NCI-H2029 treated with DMSO at 0.1 percent for 48 hours (cell line): ENCODE data around the gene KDM4C.
"Not testable (repeated sequence)": the region's sequence is repeated elsewhere in the genome, so short reads cannot be mapped to it uniquely, and the experiment has no call there.

Experiments
- DNase-seq: peaks from one replicate; lab custom pipeline; 2025; lab: John Stamatoyannopoulos, UW

Gene KDM4C

DNA sequence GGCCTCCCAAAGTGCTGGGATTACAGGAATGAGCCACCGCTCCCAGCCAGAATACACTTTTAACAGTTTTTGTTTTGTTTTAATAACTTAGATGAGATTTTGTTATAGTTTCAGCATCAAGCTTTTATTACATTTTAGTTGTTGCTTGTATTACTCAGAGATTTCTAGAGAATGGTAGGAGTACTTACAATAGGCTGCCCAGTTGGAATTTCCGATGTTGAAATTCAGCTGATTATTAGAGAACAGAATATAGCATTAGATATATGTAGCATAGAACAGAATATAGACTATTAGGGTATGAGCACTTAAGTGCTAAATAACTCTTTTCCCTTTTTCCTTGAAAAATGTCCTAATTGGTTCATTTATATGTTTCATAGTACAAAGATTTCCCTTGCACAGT, 6.2 kb downstream of the KDM4C start:
- DNase-seq: no peak

DNA sequence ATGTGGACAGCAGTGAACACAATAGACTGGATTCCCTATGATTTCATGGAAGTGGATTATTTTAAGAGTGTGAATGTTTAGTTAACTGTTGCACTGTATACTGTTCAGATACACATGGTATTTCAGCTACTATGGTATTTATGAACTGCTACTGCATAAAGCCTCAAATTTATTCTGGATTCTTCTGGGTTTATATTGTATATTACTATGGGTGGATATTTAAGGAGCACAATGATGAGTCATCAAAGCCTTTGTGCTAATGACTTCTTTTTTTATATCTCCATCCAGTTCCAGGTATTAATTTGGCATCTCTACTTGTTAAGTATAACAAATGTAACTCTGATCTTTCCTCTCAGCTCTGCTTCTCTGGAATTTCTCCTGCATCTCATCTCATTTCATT, 6.8 kb downstream of the KDM4C start:
- no peak for DNase-seq

DNA sequence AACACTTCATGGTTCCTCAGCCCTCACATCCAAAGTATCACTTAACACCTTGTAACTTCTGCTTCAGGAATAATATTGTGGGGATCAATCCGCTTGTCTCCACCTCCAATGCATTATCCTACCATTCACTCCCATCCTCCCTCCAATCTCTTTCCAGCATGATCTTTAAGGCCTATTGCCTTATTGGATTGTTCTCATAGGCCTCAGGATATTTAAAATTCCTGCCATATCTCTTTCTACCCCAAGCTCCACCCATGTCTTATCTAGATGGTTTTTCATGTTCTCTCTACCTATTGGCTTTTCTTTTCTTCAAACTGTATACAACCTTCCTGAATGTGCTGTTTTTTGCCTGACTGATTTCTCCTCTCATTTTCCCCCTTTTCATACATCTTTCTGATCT, 7.2 kb downstream of the KDM4C start:
- no peak for DNase-seq

DNA sequence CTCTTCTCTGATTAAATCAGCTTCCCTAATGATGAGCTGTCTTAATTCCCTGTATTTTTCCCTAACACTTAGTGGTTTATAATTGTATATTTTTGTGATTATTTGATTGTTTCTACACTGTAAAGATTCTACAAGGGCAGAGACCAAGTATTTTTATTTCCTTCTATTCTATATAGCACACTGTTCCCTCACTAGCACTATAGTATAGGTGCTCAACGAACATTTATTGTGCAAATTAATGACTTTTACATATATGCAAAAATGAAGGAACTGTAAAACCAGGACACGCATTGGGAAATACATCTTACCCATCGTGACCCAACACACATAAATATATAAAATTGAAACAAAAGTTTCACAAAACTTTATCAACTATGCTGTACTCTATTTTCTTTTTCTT, 7.6 kb downstream of the KDM4C start:
- DNase-seq: no peak

DNA sequence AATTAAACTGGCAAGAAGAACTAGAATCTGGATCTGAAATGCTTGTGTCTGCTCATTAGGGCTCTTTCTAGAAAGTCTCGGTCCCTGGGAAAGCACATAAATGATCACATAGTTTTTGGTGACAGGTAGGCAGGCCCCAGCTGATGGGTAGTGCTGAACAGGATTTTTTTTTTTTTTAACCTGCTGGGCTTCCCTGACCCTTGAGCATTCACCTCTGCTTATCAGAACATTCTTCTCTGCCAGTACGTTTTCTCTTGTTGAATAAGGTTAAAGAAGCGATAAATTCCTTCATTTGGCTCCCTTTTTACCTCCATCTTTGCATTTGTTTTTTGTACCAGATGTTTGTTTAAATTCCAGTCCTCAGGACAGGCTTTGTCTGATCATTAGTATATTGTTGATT, 8.8 kb downstream of the KDM4C start:
- DNase-seq: no peak

DNA sequence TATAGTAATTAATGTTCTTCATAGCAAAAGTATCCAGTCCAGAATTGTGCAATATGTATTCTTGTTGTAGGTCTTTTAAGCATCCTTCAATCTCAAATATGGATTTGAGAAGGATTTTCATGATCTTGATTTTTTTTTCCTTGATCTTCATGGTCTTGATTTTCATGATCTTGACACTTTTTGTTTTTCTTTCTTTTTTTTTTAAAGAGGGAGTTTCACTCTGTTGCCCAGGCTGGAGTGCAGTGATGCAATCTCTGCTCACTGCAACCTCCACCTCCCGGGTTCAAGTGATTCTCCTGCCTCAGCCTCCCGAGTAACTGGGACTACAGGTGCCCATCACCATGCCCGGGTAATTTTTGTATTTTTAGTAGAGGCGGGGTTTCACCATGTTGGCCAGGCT, 10.8 kb downstream of the KDM4C start:
- DNase-seq: not testable (repeated sequence)

DNA sequence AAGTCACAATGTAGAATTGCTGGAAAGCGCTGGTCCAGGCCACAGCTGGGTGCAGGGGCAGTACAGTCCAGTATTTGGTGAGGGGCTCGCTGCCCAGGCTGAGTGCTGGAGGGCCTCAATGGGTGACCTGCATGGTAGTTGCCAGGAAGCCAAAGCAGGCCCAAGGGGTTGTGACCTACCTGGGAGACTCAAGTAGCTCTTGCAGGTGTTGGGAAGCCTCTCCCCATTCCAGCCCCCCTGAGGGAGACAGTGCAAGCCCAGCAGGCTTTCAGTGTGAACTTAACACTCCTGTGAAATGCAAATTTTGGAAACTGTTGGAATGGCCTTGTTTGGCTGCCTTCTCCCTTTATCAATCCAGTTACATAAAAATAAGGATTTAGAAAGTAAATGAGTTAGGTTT, 13.9 kb downstream of the KDM4C start:
- no peak for DNase-seq

DNA sequence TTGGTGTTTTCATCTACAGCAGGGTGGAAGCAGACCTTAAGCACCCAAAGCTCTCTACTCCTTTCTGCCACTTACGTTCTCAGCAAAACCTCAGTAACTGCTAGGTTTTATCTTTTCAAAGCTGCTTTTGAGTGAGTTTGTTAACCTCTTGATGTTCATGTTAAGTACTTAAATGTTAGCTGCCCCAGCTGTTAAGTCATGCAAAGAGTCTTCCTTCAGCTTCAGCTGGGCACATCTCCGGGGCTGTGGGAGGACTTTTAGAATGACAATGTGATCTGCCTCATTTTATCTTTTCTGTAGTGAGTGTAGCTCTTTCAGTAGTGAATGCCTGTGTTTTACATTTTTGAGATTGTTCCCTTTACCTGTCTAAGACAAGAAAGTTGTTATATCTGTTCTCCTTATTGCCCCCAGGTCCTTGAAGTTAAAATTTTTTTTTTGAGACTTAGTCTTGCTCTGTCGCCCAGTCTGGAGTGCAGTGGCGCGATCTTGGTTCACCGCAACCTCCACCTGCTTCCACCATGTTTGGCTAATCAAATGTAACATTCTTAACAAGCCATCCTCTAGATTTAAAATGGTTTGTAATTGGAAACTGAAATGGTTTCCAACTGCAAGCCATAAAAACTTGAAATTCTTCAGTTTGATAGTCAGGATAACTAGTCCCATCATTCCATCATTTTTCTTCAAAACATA, 19.6 kb downstream of the KDM4C start:
- DNase-seq: no peak

DNA sequence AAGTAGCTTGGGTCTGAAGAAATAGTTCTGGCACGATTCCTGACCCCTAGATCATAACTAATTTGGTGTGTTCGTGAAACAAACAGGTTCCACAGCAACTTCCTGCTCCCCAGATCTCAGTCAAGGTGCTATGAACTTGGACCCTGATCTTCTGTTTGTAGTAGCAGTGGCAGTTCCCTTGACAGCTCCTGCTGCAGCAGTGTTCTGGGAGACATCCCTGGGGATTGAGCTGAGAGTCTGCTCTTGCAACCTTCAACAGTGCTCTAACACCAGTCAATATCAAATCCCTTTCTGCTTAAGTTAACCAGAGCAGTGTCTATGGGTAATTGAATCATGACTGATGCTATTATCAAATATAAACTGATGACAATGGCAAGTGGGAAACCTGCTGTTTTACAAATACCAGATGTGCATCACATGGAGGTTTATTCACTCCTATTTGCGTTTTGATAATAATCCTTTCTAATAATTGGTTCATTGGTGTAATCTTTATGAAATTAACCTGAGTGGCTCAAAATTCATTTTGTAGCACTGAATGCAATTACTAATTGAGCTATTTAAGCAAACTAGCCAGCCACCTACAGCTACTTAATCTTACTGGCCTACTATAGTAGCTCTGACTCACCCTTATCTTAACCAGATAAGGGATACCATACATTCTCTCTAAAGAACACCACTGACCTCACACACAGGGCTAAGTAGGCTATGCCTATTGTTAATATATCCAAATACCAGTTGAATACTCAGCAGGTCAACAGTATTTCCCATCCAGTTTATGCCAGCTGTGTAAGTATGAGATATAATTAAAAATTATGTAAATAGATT, 21.9 kb downstream of the KDM4C start:
- DNase-seq: no peak

DNA sequence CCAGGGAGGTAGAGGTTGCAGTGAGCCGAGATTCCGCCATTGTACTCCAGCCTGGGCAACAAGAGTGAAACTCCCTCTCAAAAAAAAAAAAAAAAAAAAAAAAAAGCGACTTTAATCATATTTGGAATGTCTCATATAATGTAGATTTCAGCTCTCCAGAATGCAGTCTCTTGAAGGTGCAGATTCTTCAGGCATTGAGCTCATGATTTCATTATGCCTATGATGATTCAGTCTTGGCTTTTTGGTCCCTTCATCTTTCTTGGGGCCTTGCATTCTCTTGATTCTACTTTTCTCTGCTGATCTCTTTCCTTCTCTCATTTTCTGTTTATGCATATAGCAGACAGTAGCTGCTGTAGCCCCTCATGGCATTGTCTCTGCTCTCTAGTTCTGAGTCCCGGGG, 22.9 kb downstream of the KDM4C start:
- DNase-seq: no peak

DNA sequence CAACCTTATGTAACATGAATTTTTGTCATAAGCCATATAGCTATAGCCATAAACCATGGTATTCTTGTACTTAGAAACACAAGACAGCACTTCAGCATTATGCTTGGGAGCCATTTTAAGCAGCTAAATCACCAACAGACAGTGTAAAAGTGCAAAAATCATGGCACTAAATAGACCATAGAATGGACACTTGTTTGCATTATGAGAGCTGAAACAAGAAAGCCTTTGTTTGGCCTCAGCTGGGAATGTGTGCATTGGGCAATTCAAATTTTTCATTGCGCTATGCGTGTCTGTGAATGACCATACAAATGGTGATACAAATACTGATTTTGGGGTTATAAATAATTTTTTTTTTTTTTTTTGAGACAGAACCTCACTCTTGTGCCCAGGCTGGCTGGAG, 23.7 kb downstream of the KDM4C start:
- no peak for DNase-seq

DNA sequence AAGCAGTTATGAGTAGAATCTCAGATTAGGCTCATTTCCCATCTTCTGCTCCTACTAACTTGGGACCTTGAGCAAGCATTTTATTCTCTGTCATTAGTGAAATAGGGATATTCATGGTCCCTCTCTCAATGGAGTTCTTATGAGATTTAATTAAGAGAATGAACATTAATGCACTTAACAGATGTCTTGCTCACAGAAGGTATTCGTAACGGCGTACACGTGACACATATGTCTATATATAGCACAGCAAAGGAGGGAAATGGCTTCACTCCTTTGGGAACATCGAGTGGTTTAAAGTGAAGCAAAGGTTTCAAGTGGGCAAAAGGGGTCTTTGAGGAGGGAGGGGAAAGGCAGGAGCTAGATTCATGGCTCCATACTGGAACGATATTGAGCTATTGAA, 24.6 kb downstream of the KDM4C start:
- no peak for DNase-seq

DNA sequence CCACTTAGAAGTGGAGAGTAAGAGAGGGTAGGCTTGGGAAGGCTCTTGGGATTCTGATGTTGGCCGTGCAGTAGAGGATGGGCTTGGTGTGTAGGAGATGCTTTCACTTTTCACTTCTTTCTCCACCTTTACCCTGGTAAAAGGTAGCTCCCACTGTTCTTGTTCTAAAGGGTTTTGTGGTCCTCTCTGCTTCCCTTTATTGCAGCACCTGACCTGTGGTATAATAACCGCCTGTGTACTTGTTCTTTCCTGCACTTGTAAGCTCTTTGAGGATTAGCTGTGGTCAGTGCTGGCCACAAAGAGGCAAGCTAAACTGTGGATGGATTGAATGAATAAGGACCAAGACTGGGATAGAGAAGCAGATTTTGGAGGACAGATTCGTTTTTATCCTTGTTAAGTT, 25.2 kb downstream of the KDM4C start:
- DNase-seq: no peak

DNA sequence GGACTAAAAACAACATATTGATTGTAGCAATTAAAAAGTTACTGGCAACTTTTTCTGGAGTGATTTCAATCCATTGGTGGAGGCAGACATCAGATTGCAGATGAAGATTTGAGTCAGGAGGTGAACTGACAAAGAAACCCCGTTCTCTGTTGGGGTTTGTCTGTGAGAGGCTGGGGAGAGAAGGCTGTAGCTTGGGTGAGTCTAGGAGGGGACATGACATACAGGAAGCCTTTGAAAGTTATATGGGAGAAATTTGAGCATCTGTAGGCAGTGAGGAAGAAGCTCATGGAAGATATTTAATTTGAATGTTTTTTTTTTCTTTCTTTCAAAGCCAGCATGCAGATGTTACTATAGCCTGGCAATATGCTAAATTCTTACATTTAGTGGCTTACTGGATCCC, 26.0 kb downstream of the KDM4C start:
- DNase-seq: no peak

DNA sequence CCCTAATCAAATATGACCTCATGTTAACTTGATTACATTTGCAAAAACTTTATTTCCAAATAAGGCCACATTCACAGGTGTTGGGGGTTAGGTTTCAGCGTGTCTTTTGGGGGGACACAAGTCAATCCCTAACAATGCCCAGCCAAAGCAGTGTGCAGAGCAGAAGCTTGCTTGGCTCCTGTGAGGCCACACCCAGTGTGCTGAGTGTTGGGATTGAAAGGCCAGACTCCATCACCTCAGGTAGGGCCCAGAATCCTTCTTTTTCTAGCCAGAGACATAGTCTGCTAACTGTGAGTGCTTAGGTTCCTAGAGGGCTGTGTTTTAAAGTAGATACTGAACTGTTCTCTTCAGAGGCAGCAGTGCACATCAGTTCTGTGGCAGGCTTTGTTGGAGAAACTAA, 27.9 kb downstream of the KDM4C start:
- DNase-seq: no peak

DNA sequence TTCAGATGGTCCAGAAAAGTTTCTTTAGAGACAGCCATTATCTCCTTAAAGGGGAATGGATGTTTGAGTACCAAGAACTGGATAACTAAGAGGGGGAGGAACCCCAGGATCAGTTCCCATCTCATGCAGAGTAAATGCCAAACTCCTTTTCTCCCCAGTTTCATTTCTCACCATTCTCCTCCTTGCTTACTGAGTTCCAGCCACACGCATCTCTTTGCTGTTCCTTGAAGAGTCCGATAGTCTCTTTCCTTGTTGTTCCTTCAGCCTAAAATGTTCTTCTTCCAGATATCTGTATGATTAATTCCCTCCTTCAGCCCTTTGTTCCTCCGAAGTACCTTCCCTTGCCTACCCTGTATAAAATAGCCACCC, 30.0 kb downstream of the KDM4C start:
- no peak for DNase-seq

DNA sequence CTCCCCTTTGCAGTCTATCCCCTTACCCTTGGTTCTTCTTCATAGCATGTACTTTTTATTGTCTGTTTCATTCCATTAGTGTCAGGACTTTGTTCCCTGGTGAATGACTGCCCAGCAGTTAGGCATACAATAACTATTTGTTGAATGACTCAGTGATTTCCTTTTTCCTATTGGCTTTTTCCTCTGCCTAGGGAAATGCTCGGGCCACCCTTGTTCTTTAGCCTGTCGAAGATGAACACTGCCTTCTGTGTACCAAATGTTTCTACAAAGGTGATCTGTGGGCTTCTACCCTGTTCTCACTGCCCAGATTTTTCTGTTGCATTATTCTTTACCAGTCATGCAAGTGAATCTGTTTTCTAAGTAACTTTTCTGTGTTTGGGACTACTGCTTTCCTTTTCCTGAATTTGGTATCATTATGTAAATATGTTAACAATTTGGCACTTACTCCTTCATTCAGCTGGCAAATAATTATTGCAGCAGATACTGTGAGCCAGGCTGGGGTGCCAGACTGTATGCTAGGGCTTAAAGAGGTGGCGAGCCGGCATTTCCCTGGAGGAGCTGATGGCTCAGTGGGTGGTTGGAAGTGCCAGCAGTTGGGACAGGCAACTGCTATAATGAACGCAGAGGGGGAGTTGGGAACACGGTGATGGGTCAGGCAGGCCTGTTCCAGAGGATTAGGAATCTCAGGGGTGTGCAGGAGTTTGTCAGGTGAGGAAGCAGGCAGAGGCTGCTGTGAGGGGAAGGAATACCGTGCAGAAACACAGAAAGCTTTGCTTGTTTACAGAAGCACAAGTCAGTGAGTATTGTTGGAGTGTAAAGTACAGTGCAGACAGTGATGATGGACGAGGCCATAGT, 30.6 kb downstream of the KDM4C start:
- DNase-seq: no peak

DNA sequence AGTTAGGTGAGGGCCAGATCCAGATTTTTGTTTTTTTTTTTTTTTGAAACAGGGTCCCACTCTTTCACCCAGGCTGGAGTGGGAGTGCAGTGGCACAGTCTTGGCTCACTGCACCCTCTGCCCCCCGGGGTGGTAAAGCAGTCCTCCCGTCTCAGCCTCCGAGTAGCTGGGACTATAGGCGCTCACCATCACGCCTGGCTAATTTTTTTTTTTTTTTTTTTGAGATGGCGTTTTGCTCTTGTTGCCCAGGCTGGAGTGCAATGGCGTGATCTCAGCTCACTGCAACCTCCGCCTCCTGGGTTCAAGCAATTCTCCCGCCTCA, 31.2 kb downstream of the KDM4C start:
- DNase-seq: not testable (repeated sequence)

DNA sequence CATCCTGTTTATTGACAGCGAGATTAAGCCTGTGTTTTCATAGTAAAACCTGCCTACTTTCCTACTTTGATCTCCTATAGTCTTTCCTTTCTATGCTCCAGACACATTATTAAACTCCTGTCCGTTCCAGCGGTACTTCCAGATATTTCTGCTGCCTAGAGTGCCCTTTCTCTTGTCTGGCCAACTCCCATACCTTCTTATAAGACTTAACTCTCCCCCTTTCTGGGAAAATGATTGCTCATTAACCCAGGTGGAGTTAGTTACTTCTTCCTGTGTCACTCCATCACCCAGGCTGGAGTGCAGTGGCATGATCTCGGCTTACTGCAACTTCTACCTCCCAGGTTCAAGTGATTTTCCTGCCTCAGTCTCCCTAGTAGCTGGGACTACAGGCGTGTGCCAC, 33.1 kb downstream of the KDM4C start:
- no peak for DNase-seq

DNA sequence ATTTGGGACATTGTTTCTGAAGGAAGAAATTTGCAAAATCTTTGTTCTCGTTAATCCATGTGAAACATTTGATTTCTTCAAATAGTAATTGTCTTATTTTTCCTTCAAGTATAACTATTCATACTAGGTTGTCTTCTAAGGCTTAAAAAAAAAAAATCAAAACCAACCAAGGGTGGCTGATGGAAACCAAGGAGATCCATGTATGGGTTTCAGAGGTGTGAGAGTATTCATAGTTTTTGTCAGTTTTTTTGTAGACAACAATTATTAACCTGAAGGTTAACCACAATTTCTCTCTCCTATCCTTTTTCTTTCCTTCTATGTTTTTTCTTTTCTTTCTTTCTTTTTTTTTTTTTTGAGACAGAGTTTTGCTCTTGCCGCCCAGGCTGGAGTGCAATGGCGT, 35.4 kb downstream of the KDM4C start:
- DNase-seq: no peak

DNA sequence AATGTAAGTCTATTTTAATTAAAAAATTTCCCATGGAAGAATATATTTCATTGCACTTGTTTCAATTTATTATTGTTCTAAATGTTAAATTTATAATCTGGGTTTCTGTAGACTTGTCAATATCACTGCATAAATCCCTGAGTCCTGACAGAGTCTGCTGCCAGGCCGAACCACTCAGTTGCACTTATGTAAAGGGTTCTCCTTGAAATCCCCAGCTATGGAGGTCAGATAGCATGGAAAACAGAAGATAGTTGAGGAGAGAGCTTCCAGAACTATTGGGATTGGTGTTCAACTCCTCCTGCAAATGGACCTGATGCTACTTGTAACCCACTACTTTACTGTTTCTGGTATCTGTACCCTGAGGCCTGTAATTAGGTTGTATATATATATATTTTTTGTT, 37.2 kb downstream of the KDM4C start:
- no peak for DNase-seq

DNA sequence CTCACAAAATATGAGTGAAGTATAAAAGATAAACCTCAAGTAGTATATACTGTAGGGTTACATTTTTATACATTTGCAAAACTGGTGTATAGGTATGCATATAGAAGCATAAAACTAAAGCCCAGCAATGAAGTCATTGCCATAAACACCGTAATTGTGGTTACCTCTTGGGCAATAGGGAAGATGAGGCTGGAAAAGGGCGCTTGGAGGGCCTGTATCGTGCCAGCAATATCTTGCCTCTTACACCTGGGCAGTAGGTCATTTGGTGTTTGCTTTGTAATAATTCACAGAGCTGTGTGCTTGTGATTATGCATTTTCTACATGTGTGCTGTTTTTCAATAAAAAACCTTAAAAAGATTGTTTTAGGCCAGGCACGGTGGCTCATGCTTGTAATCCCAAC, 45.2 kb downstream of the KDM4C start:
- DNase-seq: no peak

DNA sequence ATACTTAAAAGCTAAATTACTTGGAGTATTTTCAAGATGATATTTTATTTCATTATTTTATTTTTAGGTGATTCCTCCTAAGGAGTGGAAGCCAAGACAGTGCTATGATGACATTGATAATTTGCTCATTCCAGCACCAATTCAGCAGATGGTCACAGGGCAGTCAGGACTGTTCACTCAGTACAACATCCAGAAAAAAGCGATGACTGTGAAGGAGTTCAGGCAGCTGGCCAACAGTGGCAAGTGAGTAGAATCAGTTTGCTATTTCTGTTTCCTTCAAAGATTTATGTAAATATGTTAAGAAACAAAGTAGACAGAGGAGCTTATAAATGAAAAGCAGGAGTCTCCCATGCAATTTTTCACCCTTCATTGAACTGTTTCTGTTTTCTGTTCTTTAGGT, 47.8 kb downstream of the KDM4C start:
- DNase-seq: no peak
